ENCODE measurements around the gene TEX44. TPM values are rescaled to one million over a fixed set of nuclear protein-coding genes. Genes with fewer than 3 reads are reported as not detected.

The TEX44 gene
- total RNA-seq, 1 experiment from 2014 or later = not detected

- DNase-seq = no peak
- no peaks in the 10 kb centered on the region for H3K36me3 ChIP-seq (ENCODE audit: control insufficient read depth, insufficient read depth, low read length)
- H3K4me1 ChIP-seq = no peaks in the 10 kb centered on the region; the same call in 1 of the 2 replicates
- no peak for TF ChIP-seq CTCF (IDR thresholded peaks at IDR 0.05; ENCODE audit: insufficient read depth in 1 of 2, low read depth in 1 of 2, low read length in 1 of 2, severe bottlenecking in 1 of 2, unreplicated experiment in 1 of 2)
- intact Hi-C loops (cut with micrococcal nuclease; ENCODE audit: unreplicated experiment) = no loop called here
- H3K27me3 ChIP-seq (replicated peaks; ENCODE audit: control insufficient read depth, insufficient read depth, low read length) = no peaks in the 10 kb centered on the region
- H3K36me3 Mint-ChIP-seq (ENCODE audit: insufficient read depth, unreplicated experiment) = no peaks in the 10 kb centered on the region
- ChIA-PET POLR2A (no interaction called here), CTCF (no interaction called here)
- no TSS peak for BruUV-seq (replicated peaks)
- no peaks in the 10 kb centered on the region for H3K27me3 Mint-ChIP-seq (ENCODE audit: insufficient read depth, unreplicated experiment)
- H3K4me3 ChIP-seq (ENCODE audit: low read depth, low read length) = no peak overlapping the region
- no peaks in the 10 kb centered on the region for H3K9me3 ChIP-seq
- H3K4me3 Mint-ChIP-seq (ENCODE audit: unreplicated experiment) = no peak overlapping the region
- no peaks in the 10 kb centered on the region for H3K9me3 Mint-ChIP-seq (ENCODE audit: unreplicated experiment)
- H3K4me1 Mint-ChIP-seq (ENCODE audit: low read depth, unreplicated experiment) = no peaks in the 10 kb centered on the region
- no peak overlapping the region for H3K27ac Mint-ChIP-seq (ENCODE audit: unreplicated experiment)
Observed at GRCh38 chr2:231597627-231598026, 5.0 kb downstream of the TEX44 start.

GRCh38 chr2:231600619-231601355 is 8.1 kb downstream of the TEX44 start:
- Mint-ChIP-seq H3K9me3 (ENCODE audit: unreplicated experiment) (no peaks in the 10 kb centered on the region), H3K4me3 (ENCODE audit: unreplicated experiment) (no peak overlapping the region), H3K27me3 (ENCODE audit: insufficient read depth, unreplicated experiment) (no peaks in the 10 kb centered on the region), H3K27ac (ENCODE audit: unreplicated experiment) (no peak overlapping the region), H3K36me3 (ENCODE audit: insufficient read depth, unreplicated experiment) (peaks cover 9% of the 10 kb centered on the region), H3K4me1 (ENCODE audit: low read depth, unreplicated experiment) (peaks cover 8% of the 10 kb centered on the region)
- peaks cover 11% of the 10 kb centered on the region for H3K4me1 ChIP-seq
- DNase-seq = no peak
- CTCF ChIA-PET = interaction anchor here (1.0 to 1.2 kb wide), 3 partner anchors 37 to 118 kb away, joined by 4 to 18 read pairs (median 5); no protein-coding TSS in a partner anchor
- no TSS peak for BruUV-seq (replicated peaks)
- H3K4me3 ChIP-seq (ENCODE audit: low read depth, low read length) = no peak overlapping the region
- no peaks in the 10 kb centered on the region for H3K27me3 ChIP-seq (replicated peaks; ENCODE audit: control insufficient read depth, insufficient read depth, low read length)
- no peaks in the 10 kb centered on the region for H3K9me3 ChIP-seq
- intact Hi-C loops (cut with micrococcal nuclease; ENCODE audit: unreplicated experiment) = loop anchor here (1.0 kb wide), 1 partner anchor 37 kb away; no protein-coding TSS in a partner anchor
- H3K36me3 ChIP-seq (ENCODE audit: control insufficient read depth, insufficient read depth, low read length) = no peaks in the 10 kb centered on the region
- no peak for TF ChIP-seq CTCF (IDR thresholded peaks at IDR 0.05; ENCODE audit: insufficient read depth in 1 of 2, low read depth in 1 of 2, low read length in 1 of 2, severe bottlenecking in 1 of 2, unreplicated experiment in 1 of 2)
- POLR2A ChIA-PET = interaction anchor here (1.0 to 1.1 kb wide), 2 partner anchors 14 to 136 kb away, joined by 3 read pairs; partner anchors contain the start of gene NCL

- CTCF ChIA-PET = interaction anchor here (0.5 to 1.2 kb wide), 5 partner anchors 38 to 119 kb away, joined by 3 to 18 read pairs (median 4); no protein-coding TSS in a partner anchor
- peak; percentile 56 to 70 for TF ChIP-seq CTCF (IDR thresholded peaks at IDR 0.05; ENCODE audit: insufficient read depth in 1 of 2, low read depth in 1 of 2, low read length in 1 of 2, severe bottlenecking in 1 of 2, unreplicated experiment in 1 of 2)
- H3K4me1 Mint-ChIP-seq (ENCODE audit: low read depth, unreplicated experiment) = peaks cover 8% of the 10 kb centered on the region
- POLR2A ChIA-PET = interaction anchor here (0.5 to 1.1 kb wide), 3 partner anchors 12 to 137 kb away, joined by 3 read pairs; partner anchors contain the start of gene NCL
- Histone ChIP-seq H3K27me3 (replicated peaks; ENCODE audit: control insufficient read depth, insufficient read depth, low read length) (no peaks in the 10 kb centered on the region), H3K4me3 (ENCODE audit: low read depth, low read length) (no peak overlapping the region), H3K36me3 (ENCODE audit: control insufficient read depth, insufficient read depth, low read length) (no peaks in the 10 kb centered on the region), H3K4me1 (peaks cover 11% of the 10 kb centered on the region), H3K9me3 (no peaks in the 10 kb centered on the region)
- peak; percentile 79 to 83 for DNase-seq
- peak overlapping the region; percentile 22 for H3K27ac Mint-ChIP-seq (ENCODE audit: unreplicated experiment)
- peaks cover 9% of the 10 kb centered on the region for H3K36me3 Mint-ChIP-seq (ENCODE audit: insufficient read depth, unreplicated experiment)
- no peaks in the 10 kb centered on the region for H3K9me3 Mint-ChIP-seq (ENCODE audit: unreplicated experiment)
- intact Hi-C loops (cut with micrococcal nuclease; ENCODE audit: unreplicated experiment) = loop anchor here (1.0 kb wide), 1 partner anchor 38 kb away; no protein-coding TSS in a partner anchor
- BruUV-seq (replicated peaks) = no TSS peak
- H3K27me3 Mint-ChIP-seq (ENCODE audit: insufficient read depth, unreplicated experiment) = no peaks in the 10 kb centered on the region
- no peak overlapping the region for H3K4me3 Mint-ChIP-seq (ENCODE audit: unreplicated experiment)
Observed at GRCh38 chr2:231601356-231602229, 8.9 kb downstream of the TEX44 start.
